Vagina (tissue), 2 donors: ENCODE measurements around the gene NUP188. TPM values are rescaled to one million over a fixed set of nuclear protein-coding genes. Genes with fewer than 3 reads are reported as not detected.

Source experiments
- DNase-seq, 2 donors: peaks; one replicate each; pipeline ENCODE4 v3.0.0-alpha.2; 2017; ENCODE audit errors: extremely low spot score in 2 of 2
- H3K27ac ChIP-seq: fragments of 200-600 bp; sonication (generic); one replicate; pipeline ENCODE4 v1.5.1; 2019
- H3K27me3 ChIP-seq: fragments of 200-600 bp; sonication (generic); one replicate; pipeline ENCODE4 v1.5.1; 2019
- H3K36me3 ChIP-seq, 2 donors: fragments of 200-600 bp; sonication (generic); one replicate each; pipeline ENCODE4 v1.5.1; 2017 to 2019
- H3K4me1 ChIP-seq: fragments of 200-600 bp; sonication (generic); one replicate; pipeline ENCODE4 v1.5.1; 2019
- H3K4me3 ChIP-seq, 2 donors: fragments of 200-600 bp; sonication (generic); 1 replicate in 1 of 2; 2 replicates in 1 of 2; pipeline ENCODE4 v1.5.1; 2016 to 2019
- H3K9me3 ChIP-seq: fragments of 200-600 bp; sonication (generic); one replicate; pipeline ENCODE4 v1.5.1; 2019
- POLR2A ChIP-seq, 2 donors: fragments of 450-650 bp; IDR thresholded peaks; one replicate each; pipeline ENCODE4 v1.6.1; 2017; ENCODE audit warnings: antibody characterized with exemption in 2 of 2, mild to moderate bottlenecking in 2 of 2, moderate library complexity in 2 of 2
- POLR2AphosphoS5 ChIP-seq, 2 donors: sonication (generic); formaldehyde crosslinking; IDR thresholded peaks; one replicate each; pipeline ENCODE4 v1.9.0; 2017; ENCODE audit warnings: antibody characterized with exemption in 2 of 2, mild to moderate bottlenecking in 2 of 2, low read depth in 1 of 2; ENCODE audit not compliant: insufficient read depth in 1 of 2
- intact Hi-C: fragments of 100-400 bp; cut with DNase I; formaldehyde crosslinking; loops from one replicate; pipeline ENCODE4 v1.15.1; 2023
- total RNA-seq: library from RNA; depleted of rRNA; stranded (reverse); fragments of >200 nt; gene quantifications from one replicate; pipeline ENCODE4 v1.2.3, GENCODE V29; 2016
- TF ChIP-seq, protein P1 (sequence below), 3 experiments: fragments of 450-650 bp in 2 of 3; fragments of 200-600 bp in 1 of 3; sonication (generic) in 1 of 3; IDR thresholded peaks; one replicate each; pipeline ENCODE4 v1.5.1; 2017 to 2019; ENCODE audit warnings: antibody characterized with exemption in 3 of 3, mild to moderate bottlenecking in 2 of 3, moderate library complexity in 2 of 3

NUP188 gene
- total RNA-seq, 1 donor from 2014 or later: 69.0 TPM

DNA sequence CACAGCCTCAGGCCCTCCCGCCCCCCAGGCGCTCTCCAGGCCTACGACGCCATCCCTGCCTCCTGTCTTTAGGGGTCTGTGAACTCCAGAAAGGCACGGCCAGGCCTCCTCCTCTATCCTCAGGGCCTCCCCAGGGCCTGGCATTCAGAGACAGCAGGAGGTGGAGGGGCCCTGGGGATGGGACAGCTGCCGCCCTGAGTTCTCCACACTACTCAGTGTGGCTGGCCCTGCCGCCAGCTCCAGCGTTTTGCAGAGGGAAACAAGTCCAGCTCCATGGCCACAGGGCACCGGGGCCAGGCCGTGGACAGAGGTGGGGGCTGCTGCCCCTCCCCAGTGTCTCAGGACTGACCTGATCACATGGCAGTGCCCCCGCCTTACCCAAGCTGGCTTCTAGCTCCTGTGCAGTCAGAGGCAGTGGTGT lies 64.3 kb downstream of the NUP188 start:
- no peak for TF ChIP-seq POLR2AphosphoS5 (IDR thresholded peaks at IDR 0.05; ENCODE audit: insufficient read depth in 1 of 2, low read depth in 1 of 2)
- no peak for TF ChIP-seq POLR2A (IDR thresholded peaks at IDR 0.05)
- TF ChIP-seq, protein P1, sequence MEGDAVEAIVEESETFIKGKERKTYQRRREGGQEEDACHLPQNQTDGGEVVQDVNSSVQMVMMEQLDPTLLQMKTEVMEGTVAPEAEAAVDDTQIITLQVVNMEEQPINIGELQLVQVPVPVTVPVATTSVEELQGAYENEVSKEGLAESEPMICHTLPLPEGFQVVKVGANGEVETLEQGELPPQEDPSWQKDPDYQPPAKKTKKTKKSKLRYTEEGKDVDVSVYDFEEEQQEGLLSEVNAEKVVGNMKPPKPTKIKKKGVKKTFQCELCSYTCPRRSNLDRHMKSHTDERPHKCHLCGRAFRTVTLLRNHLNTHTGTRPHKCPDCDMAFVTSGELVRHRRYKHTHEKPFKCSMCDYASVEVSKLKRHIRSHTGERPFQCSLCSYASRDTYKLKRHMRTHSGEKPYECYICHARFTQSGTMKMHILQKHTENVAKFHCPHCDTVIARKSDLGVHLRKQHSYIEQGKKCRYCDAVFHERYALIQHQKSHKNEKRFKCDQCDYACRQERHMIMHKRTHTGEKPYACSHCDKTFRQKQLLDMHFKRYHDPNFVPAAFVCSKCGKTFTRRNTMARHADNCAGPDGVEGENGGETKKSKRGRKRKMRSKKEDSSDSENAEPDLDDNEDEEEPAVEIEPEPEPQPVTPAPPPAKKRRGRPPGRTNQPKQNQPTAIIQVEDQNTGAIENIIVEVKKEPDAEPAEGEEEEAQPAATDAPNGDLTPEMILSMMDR (IDR thresholded peaks at IDR 0.05): no peak
- Histone ChIP-seq H3K4me3 (no peak overlapping the region), H3K27me3 (no peaks in the 10 kb centered on the region), H3K27ac (no peak overlapping the region), H3K4me1 (peaks cover 17% of the 10 kb centered on the region), H3K9me3 (no peaks in the 10 kb centered on the region), H3K36me3 (peaks cover 0 to 72% of the 10 kb centered on the region in 2 donors)
- DNase-seq: no peak
- intact Hi-C loops: no loop called here

DNA sequence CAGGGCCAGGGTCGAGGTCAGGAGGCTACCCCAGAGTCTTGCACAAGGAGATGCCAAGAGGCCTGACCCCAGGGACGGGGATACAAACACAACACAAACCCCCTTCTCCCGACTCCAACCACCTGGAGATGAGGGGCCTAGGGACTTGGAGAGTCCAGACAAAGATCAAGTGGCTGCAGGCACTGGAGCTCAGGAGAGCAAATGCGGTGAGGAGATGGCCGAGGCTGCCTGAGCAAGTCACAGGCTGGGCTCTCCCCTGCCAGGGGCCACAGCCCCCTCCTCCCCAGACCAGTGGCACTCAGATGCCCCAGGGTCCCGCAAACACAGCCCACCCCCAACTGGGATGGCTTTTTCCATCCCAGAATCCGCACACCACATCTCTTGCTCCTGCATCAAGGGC lies 64.8 kb downstream of the NUP188 start:
- Histone ChIP-seq H3K36me3 (peaks cover 0 to 72% of the 10 kb centered on the region in 2 donors), H3K4me3 (no peak overlapping the region), H3K27me3 (no peaks in the 10 kb centered on the region), H3K4me1 (peaks cover 11% of the 10 kb centered on the region), H3K27ac (no peak overlapping the region), H3K9me3 (no peaks in the 10 kb centered on the region)
- intact Hi-C loops: no loop called here
- TF ChIP-seq POLR2AphosphoS5 (IDR thresholded peaks at IDR 0.05; ENCODE audit: insufficient read depth in 1 of 2, low read depth in 1 of 2) (no peak), POLR2A (IDR thresholded peaks at IDR 0.05) (no peak)
- TF ChIP-seq, protein P1 (IDR thresholded peaks at IDR 0.05): no peak
- no peak for DNase-seq

DNA sequence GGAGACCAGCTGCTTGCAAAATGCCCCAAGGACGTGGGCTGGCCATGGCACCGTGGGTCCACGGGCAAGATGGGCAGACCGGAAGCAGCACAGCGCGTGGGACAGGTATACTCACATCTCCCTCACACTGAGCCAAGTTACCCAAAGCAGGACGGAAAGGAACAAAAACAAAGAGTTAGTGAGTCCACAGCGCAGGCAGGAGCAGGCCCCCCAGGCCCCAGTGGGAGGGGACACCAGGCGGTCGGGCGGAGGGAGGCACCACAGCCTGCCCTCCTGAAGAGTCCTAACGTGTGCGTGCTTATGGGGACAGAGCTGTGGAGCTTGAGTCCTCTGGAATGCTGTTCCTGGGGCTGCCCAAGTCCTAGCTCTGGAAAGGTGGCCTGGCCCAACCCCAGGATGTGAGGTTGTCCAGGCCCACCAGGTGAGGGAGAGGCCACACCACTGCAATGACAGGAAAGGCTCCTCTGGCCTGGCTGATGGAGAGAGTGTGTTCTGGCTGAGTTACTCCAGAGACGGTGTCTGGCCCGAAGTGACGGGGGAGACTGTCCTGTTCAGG lies 65.5 kb downstream of the NUP188 start:
- no peak for DNase-seq
- H3K4me3 ChIP-seq: no peak overlapping the region
- peaks cover 5% of the 10 kb centered on the region for H3K4me1 ChIP-seq
- TF ChIP-seq, protein P1 (IDR thresholded peaks at IDR 0.05): no peak
- TF ChIP-seq POLR2AphosphoS5 (IDR thresholded peaks at IDR 0.05; ENCODE audit: insufficient read depth in 1 of 2, low read depth in 1 of 2) (no peak), POLR2A (IDR thresholded peaks at IDR 0.05) (no peak)
- no peaks in the 10 kb centered on the region for H3K9me3 ChIP-seq
- peaks cover 0 to 67% of the 10 kb centered on the region in 2 donors for H3K36me3 ChIP-seq
- intact Hi-C loops: no loop called here
- no peaks in the 10 kb centered on the region for H3K27me3 ChIP-seq
- H3K27ac ChIP-seq: no peak overlapping the region

DNA sequence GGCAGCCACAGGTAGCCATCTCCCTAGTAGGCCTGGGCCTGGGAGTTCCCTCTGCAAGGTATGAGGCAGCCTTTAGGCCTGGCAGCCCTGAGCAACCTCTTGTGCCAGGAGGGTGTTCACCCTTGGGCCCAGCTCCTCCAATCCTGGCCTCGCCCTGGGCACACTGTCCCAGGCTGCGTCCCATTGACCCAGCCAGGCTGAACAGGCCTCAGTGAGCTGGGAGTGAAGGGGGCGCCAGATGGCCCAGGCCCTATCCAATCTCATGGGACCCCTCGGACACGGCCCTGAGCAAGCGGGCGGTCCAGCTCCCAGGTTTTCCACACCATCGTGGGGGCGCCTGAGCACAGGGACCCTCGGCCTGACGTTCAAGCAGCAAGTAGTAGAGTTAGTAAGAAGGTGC lies 66.2 kb downstream of the NUP188 start:
- Histone ChIP-seq H3K4me3 (no peak overlapping the region), H3K9me3 (no peaks in the 10 kb centered on the region), H3K27ac (no peak overlapping the region), H3K4me1 (no peaks in the 10 kb centered on the region), H3K27me3 (no peaks in the 10 kb centered on the region), H3K36me3 (peaks cover 0 to 70% of the 10 kb centered on the region in 2 donors)
- TF ChIP-seq POLR2AphosphoS5 (IDR thresholded peaks at IDR 0.05; ENCODE audit: insufficient read depth in 1 of 2, low read depth in 1 of 2): no peak
- TF ChIP-seq POLR2A (IDR thresholded peaks at IDR 0.05): no peak
- TF ChIP-seq, protein P1 (IDR thresholded peaks at IDR 0.05): no peak
- intact Hi-C loops: no loop called here
- DNase-seq: no peak

DNA sequence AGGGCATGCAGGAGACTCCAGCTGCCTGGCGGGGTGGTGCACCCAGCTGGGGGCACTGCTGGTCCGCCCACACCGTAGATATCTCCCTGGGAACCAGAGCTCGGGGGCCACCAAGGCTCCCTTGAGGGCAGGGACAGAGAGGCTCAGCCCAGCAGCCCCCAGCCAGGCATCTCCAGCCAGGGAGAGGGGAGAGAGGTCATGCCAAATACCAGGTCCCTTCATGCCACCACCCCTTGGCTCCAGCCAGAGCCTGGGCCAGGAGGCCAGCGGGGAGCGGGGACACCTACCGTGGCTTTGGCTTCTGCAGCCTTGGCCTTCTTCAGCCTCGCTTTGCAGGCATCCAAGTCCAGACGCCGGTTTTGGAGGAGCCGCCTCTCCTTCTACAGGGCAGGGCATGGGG lies 66.6 kb downstream of the NUP188 start:
- no peak overlapping the region for H3K27ac ChIP-seq
- DNase-seq: no peak
- H3K4me1 ChIP-seq: no peaks in the 10 kb centered on the region
- TF ChIP-seq POLR2AphosphoS5 (IDR thresholded peaks at IDR 0.05; ENCODE audit: insufficient read depth in 1 of 2, low read depth in 1 of 2) (no peak), POLR2A (IDR thresholded peaks at IDR 0.05) (no peak)
- TF ChIP-seq, protein P1 (IDR thresholded peaks at IDR 0.05): no peak
- H3K27me3 ChIP-seq: no peaks in the 10 kb centered on the region
- H3K4me3 ChIP-seq: no peak overlapping the region
- peaks cover 0 to 70% of the 10 kb centered on the region in 2 donors for H3K36me3 ChIP-seq
- intact Hi-C loops: no loop called here
- H3K9me3 ChIP-seq: no peaks in the 10 kb centered on the region
